SKM-1 (cell line): ENCODE results near the gene RAC2.
"Not testable (repeated sequence)": the region's sequence is repeated elsewhere in the genome, so short reads cannot be mapped to it uniquely, and the experiment has no call there.

Source experiments
- DNase-seq: peaks from one replicate; lab custom pipeline; 2025; ENCODE audit not compliant: unreplicated experiment; lab: John Stamatoyannopoulos, UW

RAC2 gene

GRCh38 chr22:37235897-37236607, 8.0 kb downstream of the RAC2 start:
- DNase-seq = no peak

DNA sequence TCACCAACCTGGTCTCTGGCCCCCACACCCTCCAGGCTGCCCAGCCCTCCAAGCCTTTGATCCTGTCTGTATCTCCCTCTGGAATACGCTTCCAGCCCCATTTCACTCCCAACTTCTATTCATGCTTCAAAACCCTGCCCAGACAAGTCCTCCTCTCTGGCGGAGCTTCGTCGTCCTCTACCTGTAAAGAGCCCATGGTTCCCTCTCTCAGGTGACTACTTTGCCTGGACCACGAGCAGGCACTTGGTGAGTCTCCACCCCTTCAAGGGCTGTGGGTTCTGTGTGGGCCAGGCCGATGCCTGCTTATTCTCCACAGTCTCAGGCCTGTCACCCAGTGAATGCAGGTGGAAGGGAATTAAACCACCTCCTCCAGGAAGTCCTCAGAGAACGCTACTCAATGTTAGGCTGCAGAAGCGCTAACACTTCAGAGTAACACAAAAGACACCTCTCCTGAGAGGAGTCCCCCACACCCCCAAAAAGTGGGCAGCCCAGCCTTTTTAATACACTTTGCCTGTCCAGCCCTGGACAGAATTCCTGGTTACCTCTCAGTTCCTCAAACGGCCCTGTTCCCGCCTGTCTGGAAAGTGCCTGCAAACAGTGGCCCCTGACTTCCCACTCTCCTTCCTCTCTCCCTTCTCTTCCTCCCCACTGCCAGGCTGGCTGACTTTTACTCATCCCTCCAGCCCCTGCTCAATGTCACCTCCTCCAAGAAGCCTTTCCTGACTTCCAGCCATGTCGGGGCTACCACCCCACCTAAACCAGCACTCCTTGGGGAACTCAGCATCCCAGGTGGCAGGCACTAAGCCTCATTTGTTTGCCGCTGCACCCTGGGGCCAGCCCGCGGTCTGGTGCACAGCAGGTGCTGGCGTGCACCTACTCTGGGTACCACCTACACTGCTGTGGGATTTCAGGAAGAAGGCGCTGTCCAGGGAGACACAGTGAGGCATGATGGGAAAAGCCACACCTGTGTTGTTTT, 9.0 kb downstream of the RAC2 start:
- no peak for DNase-seq

GRCh38 chr22:37233751-37234631, 10.1 kb downstream of the RAC2 start:
- no peak for DNase-seq

DNA sequence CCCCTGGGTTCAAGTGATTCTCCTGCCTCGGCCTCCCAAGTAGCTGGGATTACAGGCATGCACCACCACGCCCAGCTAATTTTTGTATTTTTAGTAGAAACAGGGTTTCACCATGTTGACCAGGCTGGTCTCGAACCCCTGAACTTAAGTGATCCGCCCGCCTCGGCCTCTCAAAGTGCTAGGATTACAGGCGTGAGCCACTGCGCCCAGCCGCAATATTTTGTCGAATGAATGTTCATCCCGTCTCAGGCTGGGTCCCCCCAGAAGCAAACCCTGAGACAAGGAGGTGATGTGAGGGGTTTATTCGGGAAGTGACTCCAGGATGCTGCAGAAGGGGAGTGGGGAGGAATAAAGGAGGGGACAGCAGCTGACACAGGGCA, 10.7 kb downstream of the RAC2 start:
- not testable (repeated sequence) for DNase-seq

DNA sequence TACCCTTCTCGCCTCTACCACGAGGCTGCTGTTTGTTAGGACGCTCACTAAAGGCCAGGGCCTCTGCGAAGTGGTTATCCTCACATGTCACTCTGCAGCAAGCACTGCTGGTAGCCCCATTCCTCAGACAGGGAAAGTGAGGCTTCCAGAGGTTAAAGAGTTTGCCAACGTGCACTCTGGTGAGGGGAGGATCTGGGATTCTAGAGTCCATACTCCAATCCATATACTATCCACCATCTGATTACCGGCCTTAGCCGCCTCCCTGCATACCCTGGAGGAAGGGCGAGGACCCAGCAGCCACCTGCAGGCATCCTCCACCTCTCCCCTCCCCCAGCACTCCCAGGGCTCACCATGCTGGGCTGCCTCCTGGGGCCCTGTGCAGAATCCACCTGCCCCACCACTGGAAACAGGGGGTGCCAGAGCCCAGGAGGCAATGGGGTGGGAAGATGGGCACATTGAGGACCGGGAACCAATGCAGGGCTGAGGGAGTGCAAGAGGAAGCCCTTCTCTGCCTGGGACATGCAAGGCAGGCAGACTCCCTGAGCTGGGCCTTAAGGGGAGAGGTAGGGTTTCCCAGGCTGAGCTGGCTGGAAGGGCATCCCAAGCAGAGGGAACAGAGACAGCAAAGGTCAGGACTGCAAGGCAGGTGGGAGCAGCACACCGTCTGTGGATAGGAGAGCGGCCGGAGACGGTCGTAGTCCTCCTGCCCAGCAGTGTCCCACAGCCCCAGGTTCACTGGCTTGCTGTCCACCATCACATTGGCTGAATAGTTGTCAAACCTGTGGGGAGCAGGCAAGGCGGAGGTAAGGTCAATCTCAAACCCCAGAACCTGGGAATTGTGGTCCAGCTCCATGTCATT, 11.7 kb downstream of the RAC2 start:
- no peak for DNase-seq

GRCh38 chr22:37231406-37232139, 12.5 kb downstream of the RAC2 start:
- DNase-seq = no peak

GRCh38 chr22:37230673-37231405, 13.2 kb downstream of the RAC2 start:
- no peak for DNase-seq

GRCh38 chr22:37229805-37230672, 14.0 kb downstream of the RAC2 start:
- DNase-seq = peak; percentile 21

DNA sequence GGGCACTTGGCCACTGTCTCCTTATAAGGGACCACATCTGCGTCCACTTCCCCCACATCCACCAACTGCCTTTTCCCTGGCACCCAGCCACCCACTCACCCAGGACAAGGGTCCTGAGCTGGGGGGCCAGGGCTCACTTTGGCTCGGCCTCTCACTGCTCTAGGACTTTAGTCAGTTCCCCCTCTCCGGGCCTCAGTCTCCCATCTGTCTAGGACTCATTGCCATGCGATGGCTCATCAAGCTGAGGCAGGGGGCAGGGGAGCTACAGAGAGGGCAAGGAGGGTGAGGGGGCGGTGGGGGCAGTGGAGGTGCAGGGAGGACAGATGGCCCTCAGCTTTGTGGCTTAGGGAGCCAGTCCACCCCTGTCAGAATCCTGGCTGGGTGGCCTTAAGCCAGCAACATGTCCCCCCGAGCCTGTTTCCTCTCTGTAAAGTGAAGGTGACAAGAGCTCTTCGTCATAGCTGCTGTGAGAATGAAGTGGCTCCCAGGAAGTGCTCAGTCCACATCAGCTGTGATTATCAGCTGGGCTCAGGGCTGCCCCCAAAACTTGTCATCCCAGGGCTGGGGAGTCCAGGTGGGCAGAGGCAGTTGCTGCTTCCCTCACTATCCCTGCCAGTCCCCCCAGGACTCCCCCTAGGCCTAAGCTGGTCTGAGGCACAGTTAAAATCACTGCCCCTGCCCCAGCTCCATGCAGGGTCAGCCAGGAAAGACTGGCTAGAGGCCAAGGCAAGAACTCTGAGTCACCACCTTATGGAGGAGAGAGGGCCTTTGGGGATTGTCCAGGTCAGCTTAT, 14.9 kb downstream of the RAC2 start:
- DNase-seq = no peak

- DNase-seq = no peak
Measured at GRCh38 chr22:37228106-37229011, 15.7 kb downstream of the RAC2 start.

DNA sequence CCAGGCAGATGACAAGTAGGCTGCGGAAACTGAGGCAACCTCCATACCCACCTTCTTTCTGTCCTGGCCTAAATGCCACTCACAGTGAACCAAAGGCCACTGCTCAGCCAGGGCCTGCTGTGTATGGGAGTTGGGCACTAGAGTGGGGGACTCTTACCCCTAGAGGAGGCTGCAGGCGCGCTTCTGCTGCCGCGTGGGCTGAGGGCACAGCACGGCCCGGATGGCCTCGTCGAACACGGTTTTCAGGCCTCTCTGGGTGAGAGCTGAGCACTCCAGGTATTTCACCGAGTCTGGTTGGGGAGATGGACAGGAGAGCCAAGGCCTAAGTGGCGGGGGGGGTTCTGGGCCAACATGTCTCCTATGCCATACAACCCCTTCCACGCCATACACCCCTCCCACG, 17.6 kb downstream of the RAC2 start:
- no peak for DNase-seq

DNA sequence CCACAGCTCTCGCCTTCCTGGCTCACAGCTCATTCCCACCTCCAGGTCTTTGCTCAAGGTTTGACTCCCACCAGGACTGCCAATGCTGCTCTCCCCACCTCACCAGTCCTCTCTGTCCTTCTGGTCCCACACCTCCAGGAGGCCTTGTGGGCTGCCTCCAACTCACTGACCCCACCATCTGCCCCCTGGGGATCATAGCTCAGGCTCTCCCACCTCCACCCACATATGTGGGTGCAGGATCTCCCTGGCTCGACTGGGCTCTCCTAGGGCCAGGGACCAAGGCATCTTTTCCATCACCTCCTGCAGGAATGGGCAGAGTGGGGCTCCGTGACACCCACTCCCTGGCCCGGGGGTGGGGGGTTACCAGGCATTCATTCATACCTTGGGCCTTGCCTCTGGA, 18.0 kb downstream of the RAC2 start:
- no peak for DNase-seq

DNA sequence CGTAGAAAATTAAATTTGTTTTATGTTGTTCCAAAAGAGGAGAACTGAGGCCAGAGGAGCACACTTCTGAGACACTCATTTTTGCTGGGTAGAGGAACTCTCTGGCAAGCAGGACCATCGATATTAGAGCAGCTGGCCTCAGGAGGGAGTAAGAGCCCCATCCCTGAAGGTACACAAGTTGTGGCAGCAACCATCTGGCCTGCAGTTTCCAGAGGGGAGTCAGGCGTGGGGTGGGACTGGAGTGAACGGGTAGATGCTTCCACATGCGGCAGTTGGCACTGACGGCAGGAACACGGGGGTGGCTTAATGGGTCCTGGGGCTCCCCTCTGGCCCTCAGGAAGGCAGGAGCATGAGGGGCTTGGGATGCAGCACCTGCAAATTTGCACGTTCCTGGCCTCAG, 18.6 kb downstream of the RAC2 start:
- no peak for DNase-seq

DNA sequence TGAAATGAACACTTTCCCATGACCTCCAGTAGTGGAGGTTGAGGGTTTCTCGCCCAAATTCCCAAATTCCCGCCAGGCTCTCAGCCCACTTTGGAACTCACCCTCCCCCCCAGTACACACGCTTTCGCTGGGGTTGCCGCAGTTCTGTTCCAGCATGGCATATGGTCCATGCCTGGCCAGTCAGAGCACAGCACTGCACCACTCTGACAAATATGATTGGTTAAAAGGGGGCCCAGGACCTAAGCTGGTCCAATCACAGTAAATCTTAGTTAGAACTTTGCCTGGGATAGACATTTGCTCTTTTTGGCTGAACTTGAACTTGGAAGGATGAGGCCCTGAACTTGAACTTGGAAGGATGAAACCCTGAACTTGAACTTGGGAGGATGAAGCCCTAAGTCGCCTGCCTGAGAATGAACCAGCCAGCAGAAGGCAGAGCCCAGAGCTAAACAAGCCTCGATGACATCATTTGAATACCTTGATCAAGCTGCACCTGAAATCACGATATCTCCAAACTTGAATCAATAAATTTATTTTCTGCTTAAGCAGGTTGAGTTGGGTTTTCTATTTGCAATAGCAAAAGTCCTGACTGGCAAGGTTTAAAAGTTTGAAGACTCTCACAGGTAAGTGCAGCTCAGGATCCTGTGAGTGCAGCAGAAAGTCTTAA, 19.2 kb downstream of the RAC2 start:
- DNase-seq = no peak

DNA sequence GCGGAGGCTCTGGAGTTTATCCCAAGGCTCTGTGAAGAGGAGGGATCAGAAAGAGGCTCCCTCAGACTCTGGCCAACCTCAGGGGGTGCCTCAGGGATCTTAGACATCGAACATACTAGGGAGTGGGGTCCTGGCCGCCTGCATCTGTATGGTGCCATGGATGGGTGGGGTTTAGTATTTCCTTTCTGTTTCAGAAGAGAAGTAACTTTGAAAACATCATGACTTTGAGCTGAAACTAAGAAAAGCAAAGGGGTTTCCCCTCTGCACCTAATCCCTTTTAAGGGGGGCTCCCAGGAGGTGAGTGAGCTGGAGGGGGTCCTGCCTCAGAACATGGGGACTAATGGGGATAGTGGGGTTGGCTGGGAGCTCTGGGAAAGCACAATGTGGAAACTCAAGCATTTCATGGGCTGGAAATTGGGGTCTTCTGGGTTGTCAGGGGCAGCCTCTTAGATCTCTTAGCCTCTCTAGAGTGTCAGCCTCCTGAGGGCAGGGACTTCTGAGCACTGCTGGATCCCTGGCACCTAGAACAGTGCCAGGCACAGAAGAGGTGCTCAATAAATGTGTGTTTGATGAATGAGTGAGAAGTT, 20.0 kb downstream of the RAC2 start:
- DNase-seq = no peak
